ENCODE data around the gene OTOP1.
"Not testable (repeated sequence)": the region's sequence is repeated elsewhere in the genome, so short reads cannot be mapped to it uniquely, and the experiment has no call there.

OTOP1 gene

GRCh38 chr4:4160956-4161665 is 65.6 kb downstream of the OTOP1 start:
- not testable (repeated sequence) for H3K4me3 Mint-ChIP-seq; H3K27ac Mint-ChIP-seq; H3K4me1 Mint-ChIP-seq (ENCODE audit: low read depth); H3K36me3 Mint-ChIP-seq; H3K27me3 Mint-ChIP-seq; H3K9me3 Mint-ChIP-seq (ENCODE audit: low read depth)

- H3K4me3 Mint-ChIP-seq; H3K36me3 Mint-ChIP-seq; H3K27ac Mint-ChIP-seq; H3K9me3 Mint-ChIP-seq (ENCODE audit: low read depth); H3K27me3 Mint-ChIP-seq; H3K4me1 Mint-ChIP-seq (ENCODE audit: low read depth): not testable (repeated sequence)
Observed at GRCh38 chr4:4145622-4146021, 81.1 kb downstream of the OTOP1 start.

GRCh38 chr4:4143376-4143775 is 83.4 kb downstream of the OTOP1 start:
- not testable (repeated sequence) for H3K27me3 Mint-ChIP-seq; H3K4me1 Mint-ChIP-seq (ENCODE audit: low read depth); H3K4me3 Mint-ChIP-seq; H3K36me3 Mint-ChIP-seq; H3K9me3 Mint-ChIP-seq (ENCODE audit: low read depth); H3K27ac Mint-ChIP-seq

GRCh38 chr4:4142679-4143078 is 84.0 kb downstream of the OTOP1 start:
- not testable (repeated sequence) for H3K27ac Mint-ChIP-seq; H3K27me3 Mint-ChIP-seq; H3K4me3 Mint-ChIP-seq; H3K4me1 Mint-ChIP-seq (ENCODE audit: low read depth); H3K9me3 Mint-ChIP-seq (ENCODE audit: low read depth); H3K36me3 Mint-ChIP-seq

GRCh38 chr4:4141186-4141585 is 85.5 kb downstream of the OTOP1 start:
- not testable (repeated sequence) for H3K9me3 Mint-ChIP-seq (ENCODE audit: low read depth); H3K4me3 Mint-ChIP-seq; H3K27me3 Mint-ChIP-seq; H3K36me3 Mint-ChIP-seq; H3K4me1 Mint-ChIP-seq (ENCODE audit: low read depth); H3K27ac Mint-ChIP-seq
